H7 (cell line): ENCODE results near the gene AP4E1. TPM values are rescaled to one million over a fixed set of nuclear protein-coding genes. Genes with fewer than 3 reads are reported as not detected.
"Not testable (repeated sequence)": the region's sequence is repeated elsewhere in the genome, so short reads cannot be mapped to it uniquely, and the experiment has no call there.

Experiments used
- DNase-seq: peaks from one replicate; pipeline ENCODE4 v3.0.0; 2012
- H3K27me3 ChIP-seq: 2 replicates; pipeline ENCODE4 v1.6.0; 2011; ENCODE audit warnings: mild to moderate bottlenecking, low read length; ENCODE audit not compliant: control insufficient read depth, insufficient read depth
- H3K36me3 ChIP-seq: replicated peaks from 2 replicates; pipeline ENCODE4 v1.5.1; 2011; ENCODE audit warnings: low read length; ENCODE audit not compliant: control insufficient read depth, insufficient read depth
- H3K4me3 ChIP-seq: 2 replicates; pipeline ENCODE4 v1.5.1; 2011; ENCODE audit warnings: low read depth, mild to moderate bottlenecking, control low read depth, low read length, moderate library complexity; ENCODE audit not compliant: insufficient read depth
- total RNA-seq: library from RNA; depleted of rRNA; stranded (reverse); fragments of >200 nt; shearing (Covaris generic); gene quantifications from 2 replicates; pipeline ENCODE4 v1.2.3, GENCODE V29; 2014

Gene AP4E1
- total RNA-seq, 1 experiment from 2014 or later = 6.6 TPM

- DNase-seq = no peak
- Histone ChIP-seq H3K36me3 (no peaks in the 10 kb centered on the region), H3K27me3 (no peaks in the 10 kb centered on the region), H3K4me3 (no peak overlapping the region)
Measured at GRCh38 chr15:50997371-50998051, 89.0 kb downstream of the AP4E1 start.

- Histone ChIP-seq H3K36me3 (no peaks in the 10 kb centered on the region), H3K4me3 (no peak overlapping the region), H3K27me3 (no peaks in the 10 kb centered on the region)
- DNase-seq = no peak
Measured at GRCh38 chr15:51004103-51004551, 95.6 kb downstream of the AP4E1 start.

- no peaks in the 10 kb centered on the region for H3K36me3 ChIP-seq
- no peak for DNase-seq
- no peak overlapping the region for H3K4me3 ChIP-seq
- no peaks in the 10 kb centered on the region for H3K27me3 ChIP-seq
Measured at GRCh38 chr15:51006336-51006985, 98.0 kb downstream of the AP4E1 start.

- Histone ChIP-seq H3K27me3 (no peaks in the 10 kb centered on the region), H3K4me3 (no peak overlapping the region), H3K36me3 (no peaks in the 10 kb centered on the region)
- DNase-seq = no peak
Measured at GRCh38 chr15:51007131-51007666, 98.7 kb downstream of the AP4E1 start.

GRCh38 chr15:51011212-51011611 is 102.7 kb downstream of the AP4E1 start:
- H3K27me3 ChIP-seq = no peaks in the 10 kb centered on the region
- H3K4me3 ChIP-seq = no peak overlapping the region
- DNase-seq = no peak
- no peaks in the 10 kb centered on the region for H3K36me3 ChIP-seq

- DNase-seq = no peak
- no peaks in the 10 kb centered on the region for H3K36me3 ChIP-seq
- H3K27me3 ChIP-seq = no peaks in the 10 kb centered on the region
- no peak overlapping the region for H3K4me3 ChIP-seq
Measured at GRCh38 chr15:51016615-51017014, 108.1 kb downstream of the AP4E1 start.

- no peak for DNase-seq
- Histone ChIP-seq H3K27me3 (no peaks in the 10 kb centered on the region), H3K36me3 (no peaks in the 10 kb centered on the region)
Measured at GRCh38 chr15:51022206-51022605, 113.7 kb downstream of the AP4E1 start.

GRCh38 chr15:51023499-51023898 is 115.0 kb downstream of the AP4E1 start:
- no peak for DNase-seq
- Histone ChIP-seq H3K27me3 (no peaks in the 10 kb centered on the region), H3K4me3 (no peak overlapping the region), H3K36me3 (no peaks in the 10 kb centered on the region)

More at GRCh38 chr15:51022206-51022605, 113.7 kb downstream of the AP4E1 start:
- H3K4me3 ChIP-seq = no peak overlapping the region

GRCh38 chr15:51024735-51025453 is 116.4 kb downstream of the AP4E1 start:
- Histone ChIP-seq H3K4me3 (no peak overlapping the region), H3K27me3 (no peaks in the 10 kb centered on the region), H3K36me3 (no peaks in the 10 kb centered on the region)
- no peak for DNase-seq

- Histone ChIP-seq H3K36me3 (no peaks in the 10 kb centered on the region), H3K27me3 (no peaks in the 10 kb centered on the region), H3K4me3 (no peak overlapping the region)
- no peak for DNase-seq
Measured at GRCh38 chr15:51025454-51025846, 117.0 kb downstream of the AP4E1 start.

- no peaks in the 10 kb centered on the region for H3K36me3 ChIP-seq
- H3K4me3 ChIP-seq = no peak overlapping the region
- DNase-seq = no peak
- H3K27me3 ChIP-seq = no peaks in the 10 kb centered on the region
Measured at GRCh38 chr15:51030649-51031316, 122.3 kb downstream of the AP4E1 start.

GRCh38 chr15:51037474-51037873 is 129.0 kb downstream of the AP4E1 start:
- H3K4me3 ChIP-seq = peak overlapping the region; percentile 19; the same call in 1 of the 2 replicates
- DNase-seq, H3K36me3 ChIP-seq, H3K27me3 ChIP-seq: not testable (repeated sequence)

- no peak for DNase-seq
- Histone ChIP-seq H3K27me3 (no peaks in the 10 kb centered on the region; the same call in 1 of the 2 replicates), H3K36me3 (no peaks in the 10 kb centered on the region), H3K4me3 (no peak overlapping the region)
Measured at GRCh38 chr15:51038162-51038973, 129.9 kb downstream of the AP4E1 start.

GRCh38 chr15:51038974-51039319 is 130.5 kb downstream of the AP4E1 start:
- H3K27me3 ChIP-seq = no peaks in the 10 kb centered on the region; the same call in 1 of the 2 replicates
- H3K36me3 ChIP-seq = no peaks in the 10 kb centered on the region
- DNase-seq = no peak
- H3K4me3 ChIP-seq = no peak overlapping the region
